HCT116 (cell line): ENCODE measurements around the gene EEFSEC. TPM values are rescaled to one million over a fixed set of nuclear protein-coding genes. Genes with fewer than 3 reads are reported as not detected.

ENCODE experiments used
- ATAC-seq: fragments of 200-7000 bp; cut with Tn5 transposase; 2 replicates; pipeline ENCODE4 v1.9.1; 2020; ENCODE audit warnings: mild to moderate bottlenecking, moderate library complexity
- BruUV-seq: library from RNA; stranded (reverse); fragments of 400-500 nt; replicated peaks from 2 replicates; lab custom pipeline; 2021; lab: Mats Ljungman, UMichigan
- CTCF ChIA-PET: fragments of 300-600 bp; sonication (Branson Sonifier 250); formaldehyde crosslinking; loops from one replicate; lab custom pipeline; 2021; ENCODE audit warnings: antibody characterized with exemption; lab: Charles Lee
- POLR2A ChIA-PET: fragments of 300-600, 350-600 bp; sonication (Branson Sonifier 250); formaldehyde crosslinking; loops from one replicate; lab custom pipeline; 2021; ENCODE audit warnings: antibody characterized with exemption; lab: Charles Lee
- RAD21 ChIA-PET, 2 experiments: fragments of 300-600 bp; sonication (Branson Sonifier 250); formaldehyde crosslinking; loops; one replicate each; lab custom pipeline; 2023; ENCODE audit warnings: low total read pairs in 2 of 2; ENCODE audit not compliant: uncharacterized antibody in 2 of 2, unreplicated experiment in 2 of 2, low non-redundant PET in 1 of 2; lab: Charles Lee
- DNase-seq: peaks from one replicate; pipeline ENCODE4 v3.0.0-alpha.2; 2010; ENCODE audit warnings: low read depth, low spot score
- H2AFZ ChIP-seq: fragments of 200-600 bp; shearing (Covaris generic), sonication (generic); 2 replicates; pipeline ENCODE4 v1.6.1; 2017; ENCODE audit warnings: low read depth, mixed run types, mixed read lengths, antibody characterized with exemption, low read length; ENCODE audit not compliant: poor library complexity, severe bottlenecking
- H3K27ac ChIP-seq: 2 replicates; pipeline ENCODE4 v1.5.1; 2012; ENCODE audit warnings: low read depth, low read length
- H3K27me3 ChIP-seq: fragments of 200-600 bp; sonication (generic); 2 replicates; pipeline ENCODE4 v1.6.1; 2016; ENCODE audit warnings: mixed run types, low read length, mixed read lengths; ENCODE audit not compliant: insufficient read depth
- H3K36me3 ChIP-seq, 2 experiments: fragments of 200-500 bp in 1 of 2; fragments of 200-600 bp in 1 of 2; sonication (Bioruptor generic) in 1 of 2; sonication (generic) in 1 of 2; 2 replicates each; pipeline versions ENCODE4 v1.5.1 to v1.6.1; 2014 to 2016; ENCODE audit warnings: low read length in 2 of 2, inconsistent platforms in 1 of 2, mixed read lengths in 1 of 2, mixed run types in 1 of 2; ENCODE audit not compliant: insufficient read depth in 2 of 2, control insufficient read depth in 1 of 2
- H3K4me1 ChIP-seq, 2 experiments: fragments of 200-600 bp in 1 of 2; sonication (generic) in 1 of 2; 2 replicates each; pipeline versions ENCODE4 v1.5.1 to v1.6.1; 2012 to 2017; ENCODE audit warnings: low read length in 2 of 2, inconsistent platforms in 1 of 2, mild to moderate bottlenecking in 1 of 2, mixed read lengths in 1 of 2, mixed run types in 1 of 2, moderate library complexity in 1 of 2; ENCODE audit not compliant: insufficient read depth in 2 of 2, control insufficient read depth in 1 of 2
- H3K4me2 ChIP-seq: fragments of 200-600 bp; sonication (generic); 2 replicates; pipeline ENCODE4 v1.6.1; 2017; ENCODE audit warnings: mixed run types, low read length, mixed read lengths
- H3K4me3 ChIP-seq, 2 experiments: fragments of 200-600 bp in 1 of 2; sonication (generic) in 1 of 2; replicated peaks in 1 of 2; 2 replicates each; pipeline ENCODE4 v1.5.1; 2011 to 2016; ENCODE audit warnings: low read length in 2 of 2, control low read depth in 1 of 2, low read depth in 1 of 2, mild to moderate bottlenecking in 1 of 2, mixed read lengths in 1 of 2, mixed run types in 1 of 2
- H3K79me2 ChIP-seq: fragments of 200-600 bp; sonication (generic); 2 replicates; pipeline ENCODE4 v1.6.1; 2017; ENCODE audit warnings: mild to moderate bottlenecking, mixed run types, low read length, moderate library complexity, mixed read lengths; ENCODE audit not compliant: insufficient read depth
- H3K9ac ChIP-seq: fragments of 200-600 bp; sonication (generic); 2 replicates; pipeline ENCODE4 v1.6.1; 2016; ENCODE audit warnings: low read length, mixed read lengths
- H3K9me2 ChIP-seq: fragments of 200-600 bp; sonication (generic), shearing (Covaris generic); 2 replicates; pipeline ENCODE4 v1.6.1; 2017; ENCODE audit warnings: mixed run types, mild to moderate bottlenecking, moderate library complexity; ENCODE audit not compliant: insufficient read depth
- H3K9me3 ChIP-seq, 2 experiments: fragments of 200-500 bp in 1 of 2; fragments of 200-600 bp in 1 of 2; sonication (Bioruptor generic) in 1 of 2; sonication (generic) in 1 of 2; 2 replicates each; pipeline ENCODE4 v1.6.1; 2014 to 2017; ENCODE audit warnings: low read length in 2 of 2, mixed read lengths in 2 of 2, inconsistent platforms in 1 of 2, low read depth in 1 of 2, mild to moderate bottlenecking in 1 of 2, mixed run types in 1 of 2, moderate library complexity in 1 of 2; ENCODE audit not compliant: control insufficient read depth in 1 of 2, insufficient read depth in 1 of 2
- H4K20me1 ChIP-seq: fragments of 200-600 bp; sonication (generic), shearing (Covaris generic); 2 replicates; pipeline ENCODE4 v1.6.1; 2017; ENCODE audit warnings: mixed run types, mild to moderate bottlenecking, moderate library complexity; ENCODE audit not compliant: insufficient read depth
- ELF1 ChIP-seq: IDR thresholded peaks from 2 replicates; pipeline ENCODE4 v1.6.1; 2012; ENCODE audit warnings: low read depth, borderline replicate concordance
- EZH2 ChIP-seq: fragments of 200-600 bp; sonication (generic); IDR thresholded peaks from 2 replicates; pipeline ENCODE4 v1.6.1; 2017; ENCODE audit warnings: antibody characterized with exemption, mixed run types
- EZH2phosphoT487 ChIP-seq: fragments of 200-600 bp; IDR thresholded peaks from 2 replicates; pipeline ENCODE4 v1.6.1; 2018; ENCODE audit warnings: antibody characterized with exemption, borderline replicate concordance
- JUND ChIP-seq: IDR thresholded peaks from 2 replicates; pipeline ENCODE4 v1.6.1; 2012
- POLR2A ChIP-seq: IDR thresholded peaks from 2 replicates; pipeline ENCODE4 v1.7.0; 2011; ENCODE audit warnings: borderline replicate concordance; ENCODE audit not compliant: insufficient read depth, insufficient read length; ENCODE audit errors: extremely low read depth
- POLR2AphosphoS5 ChIP-seq: IDR thresholded peaks from 2 replicates; pipeline ENCODE4 v1.6.1; 2011; ENCODE audit warnings: mild to moderate bottlenecking, low read depth, low read length, moderate library complexity
- RAD21 ChIP-seq: IDR thresholded peaks from 2 replicates; pipeline ENCODE4 v1.6.1; 2012; ENCODE audit warnings: low read depth, mild to moderate bottlenecking
- SRF ChIP-seq: IDR thresholded peaks from 2 replicates; pipeline ENCODE4 v1.6.1; 2012; ENCODE audit warnings: low read depth
- YY1 ChIP-seq: IDR thresholded peaks from 2 replicates; pipeline ENCODE4 v1.6.1; 2011; ENCODE audit warnings: low read length, low read depth, moderate library complexity, mild to moderate bottlenecking; ENCODE audit not compliant: insufficient replicate concordance; ENCODE audit errors: extremely low read depth
- intact Hi-C: fragments of 100-400 bp; cut with micrococcal nuclease; formaldehyde crosslinking; loops from 2 replicates; pipeline ENCODE4 v1.10.0; 2022
- total RNA-seq: library from RNA; stranded (reverse); gene quantifications from one replicate; pipeline ENCODE4 v1.2.1, GENCODE V29; 2021; ENCODE audit not compliant: unreplicated experiment
- TF ChIP-seq, protein P1 (sequence below): IDR thresholded peaks from 2 replicates; pipeline ENCODE4 v1.6.1; 2012
- TF ChIP-seq, protein P2 (sequence below): IDR thresholded peaks from 2 replicates; pipeline ENCODE4 v1.6.1; 2012
- TF ChIP-seq, protein P3 (sequence below): IDR thresholded peaks from 2 replicates; pipeline ENCODE4 v1.6.1; 2012; ENCODE audit warnings: low read depth

The EEFSEC gene
- total RNA-seq, 1 experiment from 2014 or later, result 16.1 TPM

DNA sequence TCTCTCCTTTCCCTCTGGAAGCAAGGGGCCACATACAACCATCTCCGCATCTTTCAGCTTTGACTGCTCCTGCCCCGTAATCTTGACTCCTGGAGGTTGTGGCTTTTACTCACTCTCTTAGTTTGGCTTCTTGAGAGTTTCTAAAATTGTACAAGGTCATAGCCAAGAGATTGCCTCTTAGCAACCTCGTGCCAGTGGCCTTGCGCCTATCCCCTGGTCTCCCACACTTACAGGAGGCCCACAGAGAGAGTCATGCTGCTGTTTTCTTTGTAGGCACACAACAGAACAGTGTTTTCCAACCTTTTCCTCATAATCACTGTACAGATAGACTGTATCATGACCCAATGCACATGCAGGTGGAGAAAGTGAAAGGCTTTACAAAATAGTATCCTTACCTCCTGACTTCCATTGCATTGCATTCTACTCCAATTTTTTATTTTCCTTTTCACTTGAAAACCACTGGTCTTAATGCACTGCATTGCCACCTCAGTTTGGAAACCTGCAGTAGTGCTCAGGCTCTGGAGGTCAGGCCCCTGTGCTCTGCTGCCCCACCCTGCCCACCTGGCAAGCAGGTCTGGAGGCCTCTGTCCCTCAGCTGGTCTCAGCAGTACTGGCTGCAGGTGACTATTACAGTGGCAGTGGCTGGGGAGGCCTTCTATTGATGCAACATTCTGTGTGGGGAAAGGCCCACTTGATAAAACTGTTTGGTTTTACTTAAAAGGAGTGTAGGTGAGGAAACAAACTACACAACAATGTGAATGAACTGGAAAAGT, 157.2 kb downstream of the EEFSEC start:
- TF ChIP-seq, protein P1, sequence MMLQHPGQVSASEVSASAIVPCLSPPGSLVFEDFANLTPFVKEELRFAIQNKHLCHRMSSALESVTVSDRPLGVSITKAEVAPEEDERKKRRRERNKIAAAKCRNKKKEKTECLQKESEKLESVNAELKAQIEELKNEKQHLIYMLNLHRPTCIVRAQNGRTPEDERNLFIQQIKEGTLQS, result no peak
- TF ChIP-seq JUND (no peak), POLR2AphosphoS5 (no peak), ELF1 (no peak), YY1 (no peak), SRF (no peak), EZH2phosphoT487 (no peak), POLR2A (no peak), EZH2 (no peak), RAD21 (no peak)
- TF ChIP-seq, protein P2, sequence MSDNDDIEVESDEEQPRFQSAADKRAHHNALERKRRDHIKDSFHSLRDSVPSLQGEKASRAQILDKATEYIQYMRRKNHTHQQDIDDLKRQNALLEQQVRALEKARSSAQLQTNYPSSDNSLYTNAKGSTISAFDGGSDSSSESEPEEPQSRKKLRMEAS, result no peak
- TF ChIP-seq, protein P3, sequence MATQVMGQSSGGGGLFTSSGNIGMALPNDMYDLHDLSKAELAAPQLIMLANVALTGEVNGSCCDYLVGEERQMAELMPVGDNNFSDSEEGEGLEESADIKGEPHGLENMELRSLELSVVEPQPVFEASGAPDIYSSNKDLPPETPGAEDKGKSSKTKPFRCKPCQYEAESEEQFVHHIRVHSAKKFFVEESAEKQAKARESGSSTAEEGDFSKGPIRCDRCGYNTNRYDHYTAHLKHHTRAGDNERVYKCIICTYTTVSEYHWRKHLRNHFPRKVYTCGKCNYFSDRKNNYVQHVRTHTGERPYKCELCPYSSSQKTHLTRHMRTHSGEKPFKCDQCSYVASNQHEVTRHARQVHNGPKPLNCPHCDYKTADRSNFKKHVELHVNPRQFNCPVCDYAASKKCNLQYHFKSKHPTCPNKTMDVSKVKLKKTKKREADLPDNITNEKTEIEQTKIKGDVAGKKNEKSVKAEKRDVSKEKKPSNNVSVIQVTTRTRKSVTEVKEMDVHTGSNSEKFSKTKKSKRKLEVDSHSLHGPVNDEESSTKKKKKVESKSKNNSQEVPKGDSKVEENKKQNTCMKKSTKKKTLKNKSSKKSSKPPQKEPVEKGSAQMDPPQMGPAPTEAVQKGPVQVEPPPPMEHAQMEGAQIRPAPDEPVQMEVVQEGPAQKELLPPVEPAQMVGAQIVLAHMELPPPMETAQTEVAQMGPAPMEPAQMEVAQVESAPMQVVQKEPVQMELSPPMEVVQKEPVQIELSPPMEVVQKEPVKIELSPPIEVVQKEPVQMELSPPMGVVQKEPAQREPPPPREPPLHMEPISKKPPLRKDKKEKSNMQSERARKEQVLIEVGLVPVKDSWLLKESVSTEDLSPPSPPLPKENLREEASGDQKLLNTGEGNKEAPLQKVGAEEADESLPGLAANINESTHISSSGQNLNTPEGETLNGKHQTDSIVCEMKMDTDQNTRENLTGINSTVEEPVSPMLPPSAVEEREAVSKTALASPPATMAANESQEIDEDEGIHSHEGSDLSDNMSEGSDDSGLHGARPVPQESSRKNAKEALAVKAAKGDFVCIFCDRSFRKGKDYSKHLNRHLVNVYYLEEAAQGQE, result no peak
- no peak overlapping the region for H3K4me2 ChIP-seq
- POLR2A ChIA-PET, result no interaction called here
- no peaks in the 10 kb centered on the region; the same call in 1 of the 2 replicates for H4K20me1 ChIP-seq
- no TSS peak for BruUV-seq
- ATAC-seq, result no peak
- H2AFZ ChIP-seq, result no peak overlapping the region
- H3K36me3 ChIP-seq, result no peaks in the 10 kb centered on the region
- H3K27ac ChIP-seq, result no peak overlapping the region
- no peaks in the 10 kb centered on the region for H3K27me3 ChIP-seq
- no peaks in the 10 kb centered on the region for H3K4me1 ChIP-seq
- intact Hi-C loops, result no loop called here
- H3K4me3 ChIP-seq, result no peak overlapping the region
- H3K9me3 ChIP-seq, result no peaks in the 10 kb centered on the region
- H3K9me2 ChIP-seq, result no peaks in the 10 kb centered on the region
- DNase-seq, result no peak
- RAD21 ChIA-PET, result no interaction called here
- CTCF ChIA-PET, result no interaction called here
- H3K79me2 ChIP-seq, result no peaks in the 10 kb centered on the region
- no peak overlapping the region for H3K9ac ChIP-seq
